Cardiac muscle cell (in vitro differentiated cells and primary cell): Measurements from ENCODE around the gene MRPS18B. TPM values are rescaled to one million over a fixed set of nuclear protein-coding genes. Genes with fewer than 3 reads are reported as not detected.

Experiments used
- DNase-seq, 2 donors: peaks; one replicate each; pipeline versions ENCODE4 v3.0.0 to v3.0.0-alpha.2; 2010 to 2017; ENCODE audit warnings: low read depth in 1 of 2, low spot score in 1 of 2
- H3K27ac ChIP-seq: fragments of 200-600 bp; sonication (generic); 2 replicates; pipeline ENCODE4 v1.5.1; 2016
- H3K27me3 ChIP-seq: fragments of 200-600 bp; sonication (generic); 2 replicates; pipeline ENCODE4 v1.6.0; 2016; ENCODE audit warnings: control low read depth
- H3K36me3 ChIP-seq: fragments of 200-600 bp; sonication (generic); 2 replicates; pipeline ENCODE4 v1.5.1; 2016; ENCODE audit warnings: control low read depth
- H3K4me1 ChIP-seq: fragments of 200-600 bp; sonication (generic); 2 replicates; pipeline ENCODE4 v1.8.1; 2017; ENCODE audit warnings: low read depth, mild to moderate bottlenecking, mixed run types
- H3K4me3 ChIP-seq: fragments of 200-600 bp; sonication (generic); 2 replicates; pipeline ENCODE4 v1.5.1; 2016; ENCODE audit warnings: mild to moderate bottlenecking
- H3K9me3 ChIP-seq: fragments of 200-600 bp; sonication (generic); 2 replicates; pipeline ENCODE4 v1.5.1; 2017; ENCODE audit warnings: low read depth, mild to moderate bottlenecking, control low read depth
- polyA plus RNA-seq: library from polyadenylated mRNA; unstranded; fragments of >200 nt; fragmentation: Nextera tagmentation; extraction: Ambion mirVana; gene quantifications from 2 replicates; pipeline ENCODE4 v1.2.1, GENCODE V29; 2016
- total RNA-seq: library from RNA; depleted of rRNA; stranded (reverse); fragments of >200 nt; gene quantifications from 2 replicates; pipeline ENCODE4 v1.2.3, GENCODE V29; 2016
- TF ChIP-seq, protein P1 (sequence below): IDR thresholded peaks from 2 replicates; pipeline ENCODE4 v1.5.1; 2012; ENCODE audit warnings: low read depth, mild to moderate bottlenecking, low read length

Gene MRPS18B
- total and polyA plus RNA-seq, 2 experiments from 2014 or later, result 58.2 to 107 TPM

DNA sequence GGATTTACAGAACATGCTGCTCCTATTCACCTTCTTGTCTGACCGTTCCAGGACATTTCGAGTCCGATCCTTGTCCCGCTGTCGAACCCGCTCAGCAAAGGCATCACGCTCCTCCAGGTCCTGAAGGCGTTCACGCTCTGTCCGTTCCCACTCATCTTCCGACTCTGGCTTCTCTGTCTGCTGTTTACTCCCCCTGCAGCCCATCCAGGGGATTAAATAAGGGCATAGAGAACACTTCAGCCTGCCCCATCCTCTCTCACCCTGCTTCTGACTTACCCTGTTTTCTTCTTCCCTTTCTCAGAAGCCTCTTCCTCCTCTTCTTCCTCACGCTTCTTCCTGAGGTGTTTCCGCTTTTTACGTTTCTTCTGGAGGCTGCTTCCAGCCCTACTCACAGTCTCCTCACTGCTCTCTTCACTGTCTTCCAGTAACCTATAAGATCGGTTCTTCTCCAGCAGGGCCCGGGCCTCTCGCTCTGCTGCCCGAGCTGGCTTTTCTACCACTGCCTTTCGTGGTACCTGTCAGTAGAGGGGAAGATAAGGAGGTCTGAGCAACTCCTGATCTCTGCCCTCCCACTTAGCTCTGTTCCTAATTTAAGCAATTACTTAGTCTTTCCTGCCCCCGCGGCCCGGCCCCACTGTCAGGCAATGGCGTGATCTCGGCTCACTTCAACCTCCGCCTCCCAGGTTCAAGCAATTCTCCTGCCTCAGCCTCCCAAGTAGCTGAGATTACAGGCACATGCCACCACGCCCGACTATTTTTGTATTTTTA is 53.3 kb downstream of the MRPS18B start:
- Histone ChIP-seq H3K36me3 (peaks cover 20% of the 10 kb centered on the region), H3K27me3 (no peaks in the 10 kb centered on the region), H3K4me3 (no peak overlapping the region), H3K4me1 (peaks cover 11% of the 10 kb centered on the region), H3K27ac (peak overlapping the region; percentile 57), H3K9me3 (no peaks in the 10 kb centered on the region)
- TF ChIP-seq, protein P1, sequence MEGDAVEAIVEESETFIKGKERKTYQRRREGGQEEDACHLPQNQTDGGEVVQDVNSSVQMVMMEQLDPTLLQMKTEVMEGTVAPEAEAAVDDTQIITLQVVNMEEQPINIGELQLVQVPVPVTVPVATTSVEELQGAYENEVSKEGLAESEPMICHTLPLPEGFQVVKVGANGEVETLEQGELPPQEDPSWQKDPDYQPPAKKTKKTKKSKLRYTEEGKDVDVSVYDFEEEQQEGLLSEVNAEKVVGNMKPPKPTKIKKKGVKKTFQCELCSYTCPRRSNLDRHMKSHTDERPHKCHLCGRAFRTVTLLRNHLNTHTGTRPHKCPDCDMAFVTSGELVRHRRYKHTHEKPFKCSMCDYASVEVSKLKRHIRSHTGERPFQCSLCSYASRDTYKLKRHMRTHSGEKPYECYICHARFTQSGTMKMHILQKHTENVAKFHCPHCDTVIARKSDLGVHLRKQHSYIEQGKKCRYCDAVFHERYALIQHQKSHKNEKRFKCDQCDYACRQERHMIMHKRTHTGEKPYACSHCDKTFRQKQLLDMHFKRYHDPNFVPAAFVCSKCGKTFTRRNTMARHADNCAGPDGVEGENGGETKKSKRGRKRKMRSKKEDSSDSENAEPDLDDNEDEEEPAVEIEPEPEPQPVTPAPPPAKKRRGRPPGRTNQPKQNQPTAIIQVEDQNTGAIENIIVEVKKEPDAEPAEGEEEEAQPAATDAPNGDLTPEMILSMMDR, result peak; percentile 15
- no peak for DNase-seq

DNA sequence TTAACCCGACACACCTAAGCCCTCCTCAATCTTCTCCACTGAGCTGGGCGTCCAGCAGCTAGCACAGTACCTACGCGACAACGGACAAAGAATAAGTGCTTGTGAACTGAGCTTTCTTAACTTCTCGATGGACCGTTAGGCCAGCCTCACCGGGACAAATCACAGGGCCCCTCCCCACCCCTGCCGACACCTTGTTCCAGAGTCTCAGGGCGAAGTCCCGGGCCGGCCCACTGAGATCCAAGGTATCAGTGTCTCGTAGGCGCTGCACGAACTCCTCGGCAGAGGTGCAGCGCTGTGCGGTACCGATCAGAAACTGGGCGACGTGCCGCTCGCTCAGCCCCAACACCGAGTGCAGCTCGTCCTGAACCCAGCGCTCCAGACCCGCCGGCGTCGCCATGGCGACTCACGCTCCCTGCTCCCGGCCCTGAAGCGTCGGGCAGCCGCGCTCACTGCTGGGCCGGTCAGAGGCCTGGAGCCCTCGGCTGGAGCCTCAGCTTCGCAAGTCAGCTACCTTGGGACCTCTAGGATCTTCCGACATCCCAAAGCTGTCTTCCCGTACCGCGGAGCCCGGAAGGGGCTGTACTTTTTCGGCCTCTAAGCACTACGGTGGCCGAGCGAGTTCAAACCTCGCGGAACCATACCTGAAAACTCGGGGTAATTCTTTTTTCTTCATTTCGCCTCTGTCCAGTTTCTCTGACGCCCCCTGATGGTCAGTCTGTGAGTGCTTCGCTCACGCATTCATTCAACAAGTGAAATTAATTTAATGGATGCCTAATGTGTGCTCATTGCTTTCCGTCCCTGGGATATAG is 55.0 kb downstream of the MRPS18B start, which contains the start of gene DHX16:
Gene DHX16 (minus strand): TSS at position 562 of the 809 bp plus-strand sequence. CDS start 165 bp downstream, at position 397.
- DNase-seq, result peak; percentile 96 to 98
- H3K9me3 ChIP-seq, result no peaks in the 10 kb centered on the region
- peak within 1 kb of the TSS; percentile 74 for H3K27ac ChIP-seq
- H3K27me3 ChIP-seq, result no peaks in the 10 kb centered on the region
- peak within 1 kb of the TSS; percentile 77 for H3K4me3 ChIP-seq
- TF ChIP-seq, protein P1, result peak; percentile 90
- peaks cover 11% of the 10 kb centered on the region for H3K4me1 ChIP-seq
- peaks cover 24% of the 10 kb centered on the region for H3K36me3 ChIP-seq

Other genes with a start within 250 kb of the MRPS18B start
- 30.0 and 39.2 TPM in 2 replicates for gene HLA-E, start 128.3 kb upstream of the MRPS18B start, total RNA-seq
- 17.0 and 26.1 TPM in 2 replicates for gene HLA-E, start 128.3 kb upstream of the MRPS18B start, polyA plus RNA-seq
- gene GNL1, start 61.4 kb upstream of the MRPS18B start, total RNA-seq, result 12.4 and 16.1 TPM in 2 replicates
- 33.9 and 44.2 TPM in 2 replicates for gene GNL1, start 61.4 kb upstream of the MRPS18B start, polyA plus RNA-seq
- 11.4 and 11.8 TPM in 2 replicates for gene PRR3, start 60.5 kb upstream of the MRPS18B start, total RNA-seq
- 14.3 and 14.7 TPM in 2 replicates for gene PRR3, start 60.5 kb upstream of the MRPS18B start, polyA plus RNA-seq
- gene ABCF1, start 46.4 kb upstream of the MRPS18B start, total RNA-seq, result 54.4 and 61.9 TPM in 2 replicates
- gene ABCF1, start 46.4 kb upstream of the MRPS18B start, polyA plus RNA-seq, result 52.5 and 54.6 TPM in 2 replicates
- gene PPP1R10, start 597 bp upstream of the MRPS18B start, total RNA-seq, result 47.3 and 65.6 TPM in 2 replicates
- 42.4 and 42.9 TPM in 2 replicates for gene PPP1R10, start 597 bp upstream of the MRPS18B start, polyA plus RNA-seq
- 11.2 and 18.3 TPM in 2 replicates for gene ATAT1, start 9.0 kb downstream of the MRPS18B start, total RNA-seq
- 17.3 and 18.0 TPM in 2 replicates for gene ATAT1, start 9.0 kb downstream of the MRPS18B start, polyA plus RNA-seq
- 27.5 and 28.5 TPM in 2 replicates for gene C6orf136, start 29.3 kb downstream of the MRPS18B start, total RNA-seq
- 31.7 and 40.1 TPM in 2 replicates for gene C6orf136, start 29.3 kb downstream of the MRPS18B start, polyA plus RNA-seq
- 36.7 and 38.1 TPM in 2 replicates for gene DHX16, start 55.2 kb downstream of the MRPS18B start, total RNA-seq
- gene DHX16, start 55.2 kb downstream of the MRPS18B start, polyA plus RNA-seq, result 27.8 and 36.2 TPM in 2 replicates
- gene PPP1R18, start 68.8 kb downstream of the MRPS18B start, total RNA-seq, result 25.7 and 43.5 TPM in 2 replicates
- gene PPP1R18, start 68.8 kb downstream of the MRPS18B start, polyA plus RNA-seq, result 9.9 and 13.0 TPM in 2 replicates
- gene NRM, start 73.1 kb downstream of the MRPS18B start, total RNA-seq, result 13.7 and 17.2 TPM in 2 replicates
- 29.1 and 33.8 TPM in 2 replicates for gene NRM, start 73.1 kb downstream of the MRPS18B start, polyA plus RNA-seq
- gene MDC1, start 99.4 kb downstream of the MRPS18B start, total RNA-seq, result 14.3 and 21.9 TPM in 2 replicates
- 30.0 and 44.1 TPM in 2 replicates for gene MDC1, start 99.4 kb downstream of the MRPS18B start, polyA plus RNA-seq
- gene TUBB, start 102.5 kb downstream of the MRPS18B start, total RNA-seq, result 827 and 939 TPM in 2 replicates
- 662 and 675 TPM in 2 replicates for gene TUBB, start 102.5 kb downstream of the MRPS18B start, polyA plus RNA-seq
- gene FLOT1, start 124.8 kb downstream of the MRPS18B start, total RNA-seq, result 208 and 222 TPM in 2 replicates
- gene FLOT1, start 124.8 kb downstream of the MRPS18B start, polyA plus RNA-seq, result 236 and 261 TPM in 2 replicates
- gene IER3, start 126.7 kb downstream of the MRPS18B start, total RNA-seq, result 28.0 and 45.8 TPM in 2 replicates
- 20.1 and 25.8 TPM in 2 replicates for gene IER3, start 126.7 kb downstream of the MRPS18B start, polyA plus RNA-seq